ENCODE data around the gene MGAT4D.
"Not testable (repeated sequence)": the region's sequence is repeated elsewhere in the genome, so short reads cannot be mapped to it uniquely, and the experiment has no call there.

MGAT4D gene

GRCh38 chr4:140497747-140498636 is at the start of gene MGAT4D:
Gene MGAT4D (minus strand): TSS chr4:140498293. CDS start chr4:140498222, 71 bp downstream.
- intact Hi-C loops (cut with DNase I), result no loop called here
- no peak for DNase-seq

- intact Hi-C loops (cut with DNase I), result no loop called here
- no peak for DNase-seq
These were observed 35.9 kb upstream of the MGAT4D start for GRCh38 chr4:140533951-140534480.

DNA sequence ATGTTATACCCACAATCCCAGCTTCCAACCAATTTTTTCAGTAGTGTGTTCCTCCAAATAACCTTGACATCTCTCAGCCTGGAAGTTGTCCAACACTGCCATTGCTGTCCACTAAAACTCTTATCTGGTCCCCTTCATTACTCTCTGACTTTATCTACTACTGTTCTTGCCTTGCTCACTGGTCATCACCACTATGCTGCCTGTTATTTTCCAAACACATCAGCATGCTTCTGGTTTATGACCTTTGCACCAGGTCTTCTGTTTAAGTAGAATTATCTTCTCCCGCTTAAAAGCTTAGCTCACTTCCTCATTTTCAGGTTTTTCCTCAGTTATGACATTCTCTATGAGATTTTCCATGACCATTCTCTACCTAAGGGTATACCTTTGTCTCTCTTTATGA is 31.3 kb upstream of the MGAT4D start:
- no peak for DNase-seq
- intact Hi-C loops (cut with DNase I), result no loop called here

- DNase-seq, result peak; percentile 97 to 100 (median 99)
- intact Hi-C loops (cut with DNase I), result loop anchor here (5.0 kb wide), 1 partner anchor 152 kb away; the partner anchor contains the start of gene SCOC
These were observed 26.0 kb upstream of the MGAT4D start, which contains the start of gene ELMOD2 for GRCh38 chr4:140523857-140524742. Gene ELMOD2 (plus strand): TSS chr4:140524168. CDS start chr4:140525429, 1,261 bp downstream.

- intact Hi-C loops (cut with DNase I), result loop anchor here (5.0 kb wide), 1 partner anchor 151 kb away; the partner anchor contains the start of gene SCOC
These were observed 25.3 kb upstream of the MGAT4D start for GRCh38 chr4:140523370-140523856.

DNA sequence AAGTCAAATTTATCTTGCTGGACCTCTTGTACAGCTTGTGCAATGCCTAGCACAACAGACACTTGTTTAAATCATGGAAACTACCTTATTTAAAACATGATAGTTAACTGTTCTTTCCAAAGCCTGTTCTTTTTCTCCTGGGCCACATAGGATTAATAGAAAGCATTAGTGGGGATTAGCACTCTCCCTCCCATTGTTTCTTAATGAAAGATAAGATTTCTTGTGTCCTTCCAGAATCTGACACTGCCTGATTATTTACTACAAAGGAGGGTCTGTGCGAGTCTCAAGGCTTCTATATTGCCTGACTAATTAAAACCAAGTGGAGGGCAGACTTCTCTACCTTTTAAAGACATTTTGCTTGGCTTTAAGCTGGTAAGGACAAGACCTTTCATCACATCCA is 17.3 kb upstream of the MGAT4D start:
- no peak for DNase-seq
- intact Hi-C loops (cut with DNase I), result no loop called here

More at GRCh38 chr4:140523370-140523856, 25.3 kb upstream of the MGAT4D start:
- no peak for DNase-seq

- intact Hi-C loops (cut with DNase I); DNase-seq: not testable (repeated sequence)
These were observed 15.7 kb upstream of the MGAT4D start for GRCh38 chr4:140513765-140514164.

DNA sequence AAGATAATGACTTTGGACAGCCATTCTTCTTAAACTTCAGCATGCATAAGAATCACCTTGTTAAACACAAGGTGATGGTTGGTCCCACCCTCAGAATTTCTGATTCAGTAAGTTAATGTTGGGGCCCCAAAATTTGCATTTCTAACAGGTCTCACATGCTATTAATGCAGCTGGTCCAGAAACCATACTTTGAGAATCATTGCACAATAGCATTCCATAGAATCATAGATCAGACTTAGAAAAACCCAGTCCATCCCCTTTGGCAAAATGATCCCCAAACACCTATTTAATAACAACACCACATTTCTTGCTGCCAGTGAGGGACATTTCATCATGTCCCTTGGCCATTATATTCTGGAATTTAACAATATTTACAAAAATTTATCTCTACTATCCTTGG is 6.2 kb upstream of the MGAT4D start:
- DNase-seq, result no peak
- intact Hi-C loops (cut with DNase I), result no loop called here

DNA sequence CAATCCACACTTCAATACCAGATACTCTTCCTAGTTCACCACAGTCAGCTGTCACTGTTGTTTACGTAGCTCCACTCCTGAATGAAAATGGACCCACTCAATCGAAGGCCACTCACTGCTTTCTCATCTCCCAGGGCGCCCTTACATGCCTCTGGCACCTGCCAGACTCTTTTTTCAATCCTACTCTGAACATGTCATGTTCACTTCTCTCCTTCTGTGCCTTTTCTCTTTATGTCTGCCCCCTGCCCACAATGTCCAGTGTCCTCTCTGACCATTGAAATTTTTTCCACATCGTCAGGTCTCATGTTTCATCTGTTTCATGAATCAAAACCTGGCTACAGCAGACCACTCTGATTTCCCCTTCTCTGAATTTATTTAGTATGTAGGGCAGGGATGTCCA is 1.3 kb upstream of the MGAT4D start:
- no peak for DNase-seq
- intact Hi-C loops (cut with DNase I), result no loop called here

DNA sequence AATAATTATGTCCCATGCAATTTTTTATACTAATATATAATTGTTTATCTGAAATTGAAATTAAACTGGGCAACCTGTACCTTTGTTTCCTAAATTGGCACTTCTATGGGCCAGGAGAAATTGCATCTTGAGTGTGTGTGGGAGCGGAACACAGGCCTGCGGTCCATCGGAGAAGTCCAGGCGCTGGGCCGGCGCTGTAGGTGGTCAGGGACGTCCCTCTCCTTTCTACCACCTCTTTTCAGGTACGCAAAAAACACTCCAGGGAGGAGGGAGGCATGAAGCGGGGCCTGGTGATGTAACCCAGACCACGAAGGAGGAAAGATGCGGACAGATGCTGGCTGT is 717 bp downstream of the MGAT4D start:
- intact Hi-C loops (cut with DNase I), result no loop called here
- DNase-seq, result no peak

DNA sequence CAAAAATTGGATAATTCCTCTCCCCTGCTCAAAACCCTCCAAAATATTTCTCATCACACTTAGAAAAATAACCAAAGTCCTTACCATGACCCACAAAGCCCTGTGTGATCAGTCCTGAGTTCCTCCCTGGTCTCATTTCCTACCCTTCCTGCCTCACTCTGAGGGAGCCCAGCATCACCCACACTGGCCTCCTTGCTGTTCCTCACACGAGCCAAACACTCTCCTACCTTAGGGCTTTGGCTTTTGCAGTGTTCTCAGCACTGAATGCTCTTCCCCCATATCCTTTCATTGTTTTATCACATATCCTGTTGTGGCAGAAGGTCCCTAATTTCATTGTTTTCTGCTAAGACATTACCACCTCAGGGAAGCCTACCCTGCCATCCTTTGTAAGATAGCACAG is 12.2 kb downstream of the MGAT4D start:
- intact Hi-C loops (cut with DNase I), result no loop called here
- no peak for DNase-seq

GRCh38 chr4:140483445-140483844 is 14.6 kb downstream of the MGAT4D start:
- no peak for DNase-seq
- intact Hi-C loops (cut with DNase I), result no loop called here

- intact Hi-C loops (cut with DNase I), result no loop called here
- no peak for DNase-seq
These were observed 25.9 kb downstream of the MGAT4D start for GRCh38 chr4:140472156-140472555.

- no peak for DNase-seq
- intact Hi-C loops (cut with DNase I), result no loop called here
These were observed 28.0 kb downstream of the MGAT4D start for GRCh38 chr4:140469791-140470733.

GRCh38 chr4:140466146-140466545 is 31.9 kb downstream of the MGAT4D start:
- intact Hi-C loops (cut with DNase I), result no loop called here
- no peak for DNase-seq

DNA sequence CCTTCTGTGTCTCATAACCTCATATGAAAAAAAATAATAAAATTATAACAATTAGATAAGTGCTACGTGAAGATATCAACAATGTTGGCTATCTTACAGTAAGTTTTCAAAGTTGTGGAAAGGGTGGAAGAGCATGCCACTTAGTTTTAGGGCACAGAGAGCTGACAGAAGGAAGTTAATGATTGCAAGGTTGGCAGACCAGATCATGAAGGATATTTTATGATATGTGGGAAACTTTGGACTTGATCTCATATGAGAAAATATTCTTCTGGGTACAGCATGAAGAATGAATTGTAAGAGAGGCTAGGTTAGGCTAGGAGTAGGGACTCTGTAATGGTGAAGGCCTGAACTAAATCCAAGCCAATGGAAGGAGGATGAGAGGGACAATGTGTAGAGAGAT is 34.5 kb downstream of the MGAT4D start:
- DNase-seq, result no peak
- intact Hi-C loops (cut with DNase I), result no loop called here

GRCh38 chr4:140463182-140463581 is 34.9 kb downstream of the MGAT4D start:
- intact Hi-C loops (cut with DNase I), result no loop called here
- no peak for DNase-seq

DNA sequence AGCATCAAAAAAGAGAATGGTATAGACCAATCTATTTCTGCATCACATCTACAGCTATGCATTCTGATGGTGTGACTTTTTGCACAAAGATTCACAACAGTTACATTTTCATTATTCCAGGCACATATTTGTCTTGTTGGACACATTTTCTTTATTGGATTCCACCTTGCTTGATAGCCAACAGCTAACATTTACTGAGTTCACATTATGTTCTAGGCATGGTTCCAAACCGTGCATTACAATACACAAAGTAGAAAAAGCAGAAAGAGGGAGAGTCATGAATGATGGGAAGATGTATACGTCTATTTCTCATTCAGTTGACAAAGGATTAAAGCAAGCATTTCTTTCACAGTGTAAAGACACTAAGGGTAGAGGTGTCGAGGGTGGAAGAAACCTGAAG is 47.7 kb downstream of the MGAT4D start:
- DNase-seq, result no peak
- intact Hi-C loops (cut with DNase I), result no loop called here

Measured in head of caudate nucleus (tissue), 42 donors.